HUES64 (cell line): ENCODE measurements around the gene LRRC19.

Experiments used
- H3K27ac ChIP-seq: 2 replicates; pipeline ENCODE4 v1.7.0; 2013; ENCODE audit warnings: low read depth, low read length, inconsistent platforms
- H3K27me3 ChIP-seq: 2 replicates; pipeline ENCODE4 v1.6.1; 2013; ENCODE audit warnings: mild to moderate bottlenecking, low read length; ENCODE audit not compliant: insufficient read depth
- H3K36me3 ChIP-seq: 2 replicates; pipeline ENCODE4 v1.6.1; 2013; ENCODE audit warnings: mild to moderate bottlenecking, low read length; ENCODE audit not compliant: insufficient read depth
- H3K4me1 ChIP-seq: 2 replicates; pipeline ENCODE4 v1.6.1; 2013; ENCODE audit warnings: mild to moderate bottlenecking, low read length, moderate library complexity; ENCODE audit not compliant: insufficient read depth
- H3K4me3 ChIP-seq: 2 replicates; pipeline ENCODE4 v1.5.1; 2013; ENCODE audit warnings: mild to moderate bottlenecking, low read length, moderate library complexity
- H3K9ac ChIP-seq: 2 replicates; pipeline ENCODE4 v1.6.1; 2013; ENCODE audit warnings: mild to moderate bottlenecking, low read depth, low read length
- H3K9me3 ChIP-seq: 2 replicates; pipeline ENCODE4 v1.6.1; 2013; ENCODE audit warnings: low read depth, low read length; ENCODE audit not compliant: insufficient read depth
- WGBS: fragments of 150-250, 120-280 bp; methylation state at CpG from one replicate; pipeline ENCODE4 v1.1.7; 2013; ENCODE audit warnings: missing lambda C conversion rate; 5-methylcytosine and 5-hydroxymethylcytosine counted together

LRRC19 gene

GRCh38 chr9:27022920-27023319 lies 17.4 kb upstream of the LRRC19 start:
- Histone ChIP-seq H3K27ac (no peak overlapping the region), H3K27me3 (no peaks in the 10 kb centered on the region), H3K4me1 (no peaks in the 10 kb centered on the region), H3K9ac (no peak overlapping the region), H3K36me3 (peaks cover 15% of the 10 kb centered on the region), H3K4me3 (no peak overlapping the region), H3K9me3 (no peaks in the 10 kb centered on the region)
- 88% methylated on average over 5 of the region's 5 CpGs for WGBS

GRCh38 chr9:27019589-27019988 lies 14.1 kb upstream of the LRRC19 start:
- Histone ChIP-seq H3K9me3 (no peaks in the 10 kb centered on the region), H3K4me1 (no peaks in the 10 kb centered on the region), H3K27ac (no peak overlapping the region), H3K9ac (no peak overlapping the region), H3K36me3 (peaks cover 24% of the 10 kb centered on the region), H3K4me3 (no peak overlapping the region), H3K27me3 (no peaks in the 10 kb centered on the region)

GRCh38 chr9:27003426-27004077 lies 1.9 kb downstream of the LRRC19 start:
- Histone ChIP-seq H3K4me3 (no peak overlapping the region), H3K9ac (no peak overlapping the region), H3K27me3 (no peaks in the 10 kb centered on the region), H3K4me1 (no peaks in the 10 kb centered on the region), H3K27ac (no peak overlapping the region), H3K9me3 (no peaks in the 10 kb centered on the region), H3K36me3 (no peaks in the 10 kb centered on the region)
- WGBS: 89% methylated on average over 3 of the region's 3 CpGs

DNA sequence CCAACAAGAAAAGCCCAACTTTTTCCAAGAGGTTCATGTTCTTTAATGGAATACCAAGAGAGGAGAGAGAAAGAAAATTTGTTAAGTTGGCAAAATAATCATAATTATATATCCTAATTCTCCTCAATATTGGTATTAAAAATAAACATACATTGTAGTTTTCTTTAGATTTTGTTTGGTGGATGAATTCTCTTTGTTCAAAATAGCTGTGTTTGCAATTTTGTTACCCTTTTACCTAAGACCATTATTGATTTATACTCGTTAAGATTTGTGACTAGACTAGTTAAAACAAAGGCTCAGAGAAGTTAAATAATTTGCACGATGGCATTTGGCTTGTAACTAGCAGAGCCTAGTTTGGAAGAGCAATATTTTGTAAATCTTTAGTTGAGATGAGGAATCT lies 9.7 kb downstream of the LRRC19 start:
- no peaks in the 10 kb centered on the region for H3K27me3 ChIP-seq
- H3K4me3 ChIP-seq: no peak overlapping the region
- 0 out of 2 replicates have a peak, but pooled peaks cover 8% of the 10 kb centered on the region for H3K36me3 ChIP-seq
- H3K9ac ChIP-seq: no peak overlapping the region
- no peak overlapping the region for H3K27ac ChIP-seq
- 100% methylated on average over 2 of the region's 2 CpGs for WGBS
- no peaks in the 10 kb centered on the region for H3K9me3 ChIP-seq
- H3K4me1 ChIP-seq: no peaks in the 10 kb centered on the region

GRCh38 chr9:26983340-26983739 lies 22.1 kb downstream of the LRRC19 start:
- Histone ChIP-seq H3K27ac (no peak overlapping the region), H3K36me3 (peaks cover 20% of the 10 kb centered on the region), H3K9me3 (no peaks in the 10 kb centered on the region), H3K4me3 (no peak overlapping the region), H3K9ac (no peak overlapping the region), H3K27me3 (no peaks in the 10 kb centered on the region), H3K4me1 (no peaks in the 10 kb centered on the region)
- 88% methylated on average over 1 of the region's 1 CpG for WGBS

- Histone ChIP-seq H3K27me3 (no peaks in the 10 kb centered on the region), H3K4me3 (no peak overlapping the region), H3K9ac (peak overlapping the region; percentile 42; the same call in 1 of the 2 replicates), H3K4me1 (peaks cover 4% of the 10 kb centered on the region; the same call in 1 of the 2 replicates), H3K27ac (peak overlapping the region; percentile 85), H3K36me3 (peaks cover 3% of the 10 kb centered on the region; the same call in 1 of the 2 replicates), H3K9me3 (peaks cover 3% of the 10 kb centered on the region; the same call in 1 of the 2 replicates)
- 92% methylated on average over 18 of the region's 18 CpGs for WGBS
Observed at GRCh38 chr9:26975728-26976707, 29.5 kb downstream of the LRRC19 start.

DNA sequence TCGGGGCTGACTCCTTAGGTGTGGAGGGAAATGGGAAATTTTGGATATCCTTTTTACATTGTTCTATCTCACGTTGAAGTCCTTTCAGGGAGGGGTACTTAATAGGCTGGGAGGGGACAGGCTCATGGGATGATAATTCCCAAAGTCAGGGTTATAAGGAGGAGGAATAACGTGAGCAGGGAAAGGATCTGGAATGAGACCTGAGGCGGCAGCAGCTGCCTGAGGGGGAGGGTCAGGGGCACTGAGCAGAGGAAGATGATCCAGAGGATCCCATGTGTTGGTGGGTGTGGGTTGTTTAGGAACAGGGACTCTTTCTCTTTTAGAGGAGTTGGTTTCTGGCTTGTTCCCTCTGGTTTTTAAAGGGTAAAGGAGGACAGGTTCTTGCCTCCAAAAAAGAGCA lies 30.5 kb downstream of the LRRC19 start:
- 78% methylated on average over 4 of the region's 4 CpGs for WGBS
- peaks cover 3% of the 10 kb centered on the region; the same call in 1 of the 2 replicates for H3K9me3 ChIP-seq
- H3K27ac ChIP-seq: no peak overlapping the region
- peaks cover 3% of the 10 kb centered on the region; the same call in 1 of the 2 replicates for H3K36me3 ChIP-seq
- no peak overlapping the region for H3K9ac ChIP-seq
- no peak overlapping the region for H3K4me3 ChIP-seq
- peaks cover 4% of the 10 kb centered on the region; the same call in 1 of the 2 replicates for H3K4me1 ChIP-seq
- no peaks in the 10 kb centered on the region for H3K27me3 ChIP-seq

GRCh38 chr9:26973989-26974388 lies 31.5 kb downstream of the LRRC19 start:
- H3K4me1 ChIP-seq: peaks cover 4% of the 10 kb centered on the region; the same call in 1 of the 2 replicates
- peaks cover 1% of the 10 kb centered on the region; the same call in 1 of the 2 replicates for H3K36me3 ChIP-seq
- H3K9me3 ChIP-seq: peaks cover 3% of the 10 kb centered on the region; the same call in 1 of the 2 replicates
- H3K9ac ChIP-seq: no peak overlapping the region
- H3K27me3 ChIP-seq: no peaks in the 10 kb centered on the region
- WGBS: 91% methylated on average over 5 of the region's 5 CpGs
- no peak overlapping the region for H3K27ac ChIP-seq
- no peak overlapping the region for H3K4me3 ChIP-seq

- H3K4me1 ChIP-seq: peaks cover 2% of the 10 kb centered on the region; the same call in 1 of the 2 replicates
- no peak overlapping the region for H3K27ac ChIP-seq
- WGBS: 100% methylated on average over 1 of the region's 1 CpG
Observed at GRCh38 chr9:26971721-26972120, 33.8 kb downstream of the LRRC19 start.

DNA sequence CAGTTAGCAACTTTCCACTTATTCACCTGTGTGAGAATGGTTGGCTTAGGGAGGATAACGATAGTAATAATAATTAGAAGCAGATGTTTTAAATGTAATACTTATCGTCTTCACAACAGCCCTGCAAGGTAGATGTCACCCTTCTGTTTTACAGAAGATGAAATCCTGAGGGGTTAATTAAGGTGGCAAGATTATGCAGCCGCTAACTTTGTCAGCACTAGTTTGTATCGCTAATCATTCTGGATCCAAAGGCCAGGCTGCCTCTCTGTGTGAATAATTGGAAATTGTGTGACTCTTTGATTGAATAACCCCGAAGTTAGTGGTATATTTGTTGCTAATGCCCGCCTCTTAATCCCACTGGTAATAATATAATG lies 48.6 kb downstream of the LRRC19 start:
- H3K27me3 ChIP-seq: no peaks in the 10 kb centered on the region
- H3K9ac ChIP-seq: peak overlapping the region; percentile 92
- H3K36me3 ChIP-seq: no peaks in the 10 kb centered on the region
- peak overlapping the region; percentile 89 for H3K4me3 ChIP-seq
- peaks cover 7% of the 10 kb centered on the region; the same call in 1 of the 2 replicates for H3K4me1 ChIP-seq
- 71% methylated on average over 5 of the region's 6 CpGs for WGBS
- H3K9me3 ChIP-seq: no peaks in the 10 kb centered on the region
- peak overlapping the region; percentile 77 for H3K27ac ChIP-seq

More at GRCh38 chr9:26971721-26972120, 33.8 kb downstream of the LRRC19 start:
- H3K27me3 ChIP-seq: no peaks in the 10 kb centered on the region
- no peak overlapping the region for H3K4me3 ChIP-seq
- peaks cover 3% of the 10 kb centered on the region; the same call in 1 of the 2 replicates for H3K9me3 ChIP-seq
- H3K36me3 ChIP-seq: no peaks in the 10 kb centered on the region
- H3K9ac ChIP-seq: no peak overlapping the region
